HG03103 (cell line): Measurements from ENCODE around the gene KDELR3.

Experiments used
- ATAC-seq: cut with Tn5 transposase; IDR thresholded peaks from one replicate; pipeline ENCODE4 v1.9.1; 2021; ENCODE audit warnings: low read depth; ENCODE audit not compliant: unreplicated experiment

KDELR3 gene

GRCh38 chr22:38479096-38479837 lies 11.4 kb downstream of the KDELR3 start:
- no peak for ATAC-seq

DNA sequence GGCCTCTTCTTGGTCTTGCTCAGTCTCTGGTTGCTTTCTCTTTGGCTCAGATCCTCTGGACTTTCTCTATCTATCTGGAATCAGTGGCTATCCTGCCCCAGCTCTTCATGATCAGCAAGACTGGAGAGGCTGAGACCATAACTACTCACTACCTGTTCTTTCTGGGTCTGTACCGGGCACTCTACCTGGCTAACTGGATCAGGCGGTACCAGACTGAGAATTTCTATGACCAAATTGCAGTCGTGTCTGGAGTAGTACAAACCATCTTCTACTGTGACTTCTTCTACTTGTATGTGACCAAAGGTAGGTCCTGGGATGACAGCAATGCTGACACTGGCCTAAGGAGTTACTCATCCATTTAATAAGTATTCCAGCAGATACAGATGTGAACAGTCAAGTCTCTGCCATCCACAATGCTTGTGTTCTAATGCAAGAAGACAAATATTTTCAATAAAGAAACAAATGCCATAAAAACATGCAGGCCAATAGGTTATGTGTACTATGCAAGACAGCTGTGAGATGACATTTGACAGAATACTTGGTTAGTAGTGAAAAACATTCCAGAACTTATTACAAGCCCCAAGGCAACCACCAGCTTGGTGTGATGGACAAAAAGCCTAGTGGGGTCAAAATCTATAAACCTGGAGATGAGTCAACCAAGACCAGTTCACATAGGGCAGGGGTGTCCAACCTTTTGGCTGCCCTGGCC lies 13.4 kb downstream of the KDELR3 start:
- ATAC-seq, result no peak

DNA sequence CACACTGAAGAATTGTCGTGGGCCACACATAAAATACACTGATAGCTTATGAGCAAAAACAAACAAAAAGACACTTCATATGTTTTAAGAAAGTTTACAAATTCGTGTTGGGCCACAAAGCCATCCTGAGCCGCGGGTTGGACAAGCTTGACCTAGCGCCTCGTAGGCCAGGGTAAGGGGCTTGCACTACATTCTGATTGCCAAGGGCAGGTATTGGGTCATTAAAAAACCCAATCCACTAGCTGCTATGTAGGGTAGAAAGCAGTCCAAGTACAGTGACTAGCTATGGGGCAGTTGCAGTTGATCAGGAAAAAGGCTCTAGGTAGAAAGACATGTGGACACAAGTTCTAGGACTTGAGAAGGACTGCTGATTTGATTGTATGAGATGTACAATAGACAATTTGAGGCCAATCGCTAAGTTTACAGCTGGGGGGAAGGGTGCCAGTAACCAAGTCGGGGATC lies 14.0 kb downstream of the KDELR3 start:
- ATAC-seq, result no peak

- no peak for ATAC-seq
Observed at GRCh38 chr22:38482662-38483308, 14.9 kb downstream of the KDELR3 start.

DNA sequence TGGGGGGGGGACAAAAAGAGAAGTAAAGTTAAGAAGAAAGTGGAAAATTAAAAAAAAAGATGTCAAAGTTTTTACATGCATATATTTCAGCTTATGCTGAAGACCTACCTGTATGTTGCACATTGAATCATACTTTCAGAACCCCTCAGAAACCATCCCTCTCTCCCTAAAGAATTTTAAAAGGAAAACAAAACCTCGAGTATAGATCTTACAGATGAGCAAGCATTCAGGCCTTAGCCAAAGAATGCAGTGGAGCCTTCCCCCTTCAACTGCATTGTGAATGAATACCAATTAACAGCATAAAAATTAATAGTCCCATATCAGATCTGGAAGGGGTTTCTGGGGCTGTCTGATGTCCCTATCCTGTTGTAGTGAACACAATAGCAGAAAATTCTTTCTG lies 16.3 kb downstream of the KDELR3 start:
- no peak for ATAC-seq

- no peak for ATAC-seq
Observed at GRCh38 chr22:38485783-38486182, 17.9 kb downstream of the KDELR3 start.

DNA sequence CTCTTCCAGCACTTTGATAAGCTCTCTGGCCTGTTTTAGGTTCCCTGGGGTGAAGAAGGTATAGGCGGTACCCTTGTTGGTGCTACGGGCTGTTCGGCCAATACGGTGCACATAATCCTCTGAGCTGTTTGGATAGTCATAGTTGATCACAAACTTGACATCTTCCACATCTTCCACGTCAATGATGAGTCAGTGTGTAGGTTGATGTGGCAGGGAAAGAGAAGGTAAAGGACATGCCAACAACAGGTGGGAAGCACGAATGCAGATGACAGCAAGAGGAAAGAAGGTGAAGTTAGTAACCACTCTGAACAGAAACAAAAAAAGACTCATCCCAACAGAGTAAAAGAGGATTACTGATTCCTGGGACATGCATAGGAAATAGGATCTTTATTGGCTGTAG lies 20.1 kb downstream of the KDELR3 start:
- ATAC-seq, result no peak

- no peak for ATAC-seq
Observed at GRCh38 chr22:38489142-38489541, 21.2 kb downstream of the KDELR3 start.

DNA sequence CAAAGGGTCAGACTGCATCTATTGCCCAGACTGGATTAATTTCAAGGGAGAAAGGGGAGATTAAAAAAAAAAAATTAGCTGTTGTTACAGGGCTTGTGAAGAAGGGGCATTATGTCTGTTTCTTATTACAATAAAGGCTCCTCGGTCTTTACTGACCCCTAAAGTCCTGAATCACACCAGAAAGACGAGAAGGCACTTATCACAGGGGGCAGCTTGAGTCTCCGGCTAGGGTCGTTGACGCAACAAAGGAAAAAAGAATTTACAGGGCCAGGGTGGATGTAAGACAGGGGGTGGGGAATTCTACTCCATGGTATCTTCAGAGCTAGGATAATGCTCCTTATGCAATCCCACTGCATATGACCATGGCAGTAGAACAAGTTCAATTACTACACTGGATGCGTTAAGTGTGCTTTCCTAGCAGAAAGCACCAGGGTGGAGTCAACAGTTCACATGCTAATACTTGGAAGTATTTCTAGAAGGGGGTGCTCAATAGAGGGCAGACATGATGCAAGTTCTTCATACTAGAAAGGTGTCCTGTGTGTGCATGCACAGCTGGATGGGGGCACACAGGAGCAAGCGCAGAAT lies 21.8 kb downstream of the KDELR3 start:
- no peak for ATAC-seq

DNA sequence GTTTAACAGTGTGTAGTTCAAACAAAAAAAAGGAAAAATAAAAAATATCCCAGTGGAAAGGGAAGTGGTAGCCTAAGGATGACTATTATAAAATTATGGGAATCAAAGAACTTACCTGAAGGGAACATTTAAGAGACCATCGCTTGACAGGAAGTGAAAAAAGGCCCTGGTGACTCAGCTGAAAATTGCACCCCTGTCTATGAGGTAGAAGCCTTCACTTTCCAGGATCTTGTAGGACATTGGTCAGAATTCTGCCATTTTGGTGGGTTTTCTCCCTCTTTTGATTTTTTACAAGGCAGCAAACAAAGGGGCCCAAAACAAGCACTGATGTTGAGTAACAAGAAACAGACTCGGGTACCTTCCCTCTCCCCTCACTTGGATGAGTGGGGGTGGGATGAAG lies 22.6 kb downstream of the KDELR3 start:
- no peak for ATAC-seq

- no peak for ATAC-seq
Observed at GRCh38 chr22:38490915-38491314, 23.0 kb downstream of the KDELR3 start.

DNA sequence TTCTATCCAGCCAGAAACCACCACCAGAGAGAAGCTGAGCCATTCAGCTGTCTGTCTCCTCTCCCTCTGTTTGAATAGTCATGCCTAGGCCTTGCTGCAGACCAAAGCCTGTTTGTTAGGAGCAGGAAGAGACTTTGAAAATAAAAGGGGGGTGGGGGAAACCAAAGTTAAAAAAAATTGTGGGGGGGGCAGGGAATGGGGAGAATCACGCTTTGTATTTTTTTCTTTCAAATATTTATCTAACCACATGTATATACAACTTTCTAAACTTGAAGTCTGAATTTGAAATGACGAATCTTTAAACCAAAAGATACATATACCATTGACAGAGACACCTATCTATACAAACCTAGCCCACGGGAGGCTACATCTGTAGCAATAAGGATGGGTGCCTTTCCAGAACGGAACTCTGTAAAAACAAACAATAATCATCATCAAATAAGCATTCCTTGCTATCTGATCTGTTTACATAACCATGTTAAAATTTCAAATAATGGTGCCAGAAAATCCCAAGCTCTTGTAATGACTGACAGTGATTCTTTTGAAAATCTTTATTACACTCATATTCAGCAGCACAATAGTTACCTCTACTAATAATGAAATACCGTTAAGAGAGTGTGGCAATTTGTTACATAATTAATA lies 23.9 kb downstream of the KDELR3 start:
- ATAC-seq, result no peak

DNA sequence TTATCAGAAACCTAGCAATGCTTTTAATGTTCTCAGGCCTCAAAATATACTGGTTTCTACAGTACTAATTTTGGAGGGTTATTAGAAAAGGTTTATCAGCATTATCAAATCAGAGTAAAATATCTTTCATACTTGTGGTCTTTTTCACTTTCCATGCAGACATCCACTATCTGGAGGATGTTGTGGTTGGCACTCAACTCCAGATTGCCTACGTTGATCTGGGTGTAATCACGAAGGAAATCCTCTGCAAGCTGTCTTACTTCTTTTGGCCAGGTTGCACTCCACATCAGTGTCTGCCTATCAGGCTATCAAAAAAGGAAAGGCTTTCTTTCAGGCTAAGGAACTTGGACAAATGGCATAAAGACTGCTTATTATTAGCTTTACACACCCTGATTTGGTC lies 26.6 kb downstream of the KDELR3 start:
- no peak for ATAC-seq

- no peak for ATAC-seq
Observed at GRCh38 chr22:38494939-38495338, 27.0 kb downstream of the KDELR3 start.

- ATAC-seq, result no peak
Observed at GRCh38 chr22:38497869-38498268, 30.0 kb downstream of the KDELR3 start.

DNA sequence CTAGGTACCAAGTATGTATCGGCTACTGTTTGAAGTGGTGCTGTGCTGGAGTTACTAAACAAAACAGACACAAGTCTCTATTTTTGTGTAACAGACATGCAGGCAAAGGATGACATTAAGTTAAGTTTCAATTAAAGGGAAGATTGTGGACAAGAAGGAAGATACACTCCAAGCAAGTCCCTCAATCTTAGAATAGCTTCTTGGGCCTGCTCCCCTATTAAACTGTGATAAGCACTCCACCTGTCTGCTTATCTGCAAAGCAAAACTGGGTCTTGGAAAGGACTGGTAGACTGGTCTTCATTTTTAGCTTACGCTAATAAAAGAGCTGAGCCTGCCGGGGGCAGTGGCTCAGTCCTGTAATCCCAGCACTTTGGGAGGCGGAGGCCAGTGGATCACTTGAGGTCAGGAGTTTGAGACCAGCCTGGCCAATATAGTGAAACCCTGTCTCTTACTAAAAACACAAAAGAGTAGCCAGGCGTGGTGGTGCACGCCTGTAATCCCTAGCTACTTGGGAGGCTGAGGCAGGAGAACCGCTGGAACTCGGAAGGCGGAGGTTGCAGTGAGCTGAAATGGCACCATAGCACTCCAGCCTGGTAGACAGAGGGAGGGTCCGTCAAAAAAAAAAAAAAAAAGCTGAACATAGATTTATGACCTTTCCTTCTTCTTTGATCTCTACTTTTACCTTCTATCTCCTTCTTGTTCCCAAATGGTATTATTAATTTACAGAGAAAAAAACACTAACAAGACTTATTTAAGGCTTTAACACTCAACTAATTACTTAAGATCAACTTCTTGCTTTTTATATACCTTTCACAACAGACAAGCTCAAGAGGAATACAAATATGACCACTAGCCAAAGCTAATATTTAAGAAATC lies 34.1 kb downstream of the KDELR3 start:
- ATAC-seq, result no peak

DNA sequence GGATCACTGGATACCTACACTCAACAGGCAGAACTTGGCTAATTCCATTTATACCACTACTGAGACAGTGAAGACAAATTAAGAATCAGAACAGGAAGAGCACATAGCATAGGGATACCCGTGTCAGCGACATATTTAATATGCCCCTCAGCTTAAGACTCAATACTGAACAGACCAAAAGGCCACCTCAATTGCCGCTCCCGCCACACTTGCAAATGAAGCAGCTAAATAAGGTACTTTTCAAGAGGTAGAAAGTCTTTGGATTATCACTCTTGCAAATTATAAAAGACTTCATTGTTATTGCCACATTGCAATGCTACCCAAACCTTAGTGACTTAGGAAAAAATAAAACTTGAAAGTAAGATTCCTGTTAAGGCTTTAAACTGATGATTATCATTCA lies 35.1 kb downstream of the KDELR3 start:
- ATAC-seq, result no peak

- no peak for ATAC-seq
Observed at GRCh38 chr22:38504731-38505540, 37.0 kb downstream of the KDELR3 start.

- ATAC-seq, result peak; percentile 14
Observed at GRCh38 chr22:38505541-38506117, 37.7 kb downstream of the KDELR3 start.
